Loucy (cell line): ENCODE measurements around the gene KLHL12.

Experiments
- H2AFZ ChIP-seq: fragments of 200-600 bp; sonication (generic); 2 replicates; pipeline ENCODE4 v1.6.0; 2016; ENCODE audit warnings: antibody characterized with exemption, mild to moderate bottlenecking, low read length, moderate library complexity
- H3F3A ChIP-seq: fragments of 200-600 bp; 2 replicates; pipeline ENCODE4 v1.6.0; 2016; ENCODE audit warnings: antibody characterized with exemption, low read depth, mild to moderate bottlenecking
- H3K27me3 ChIP-seq: fragments of 200-600 bp; sonication (generic); 2 replicates; pipeline ENCODE4 v1.6.1; 2014; ENCODE audit warnings: low read length, mild to moderate bottlenecking; ENCODE audit not compliant: insufficient read depth, poor library complexity, severe bottlenecking
- H3K36me3 ChIP-seq: fragments of 200-600 bp; sonication (generic); 2 replicates; pipeline ENCODE4 v1.6.1; 2016; ENCODE audit warnings: low read length; ENCODE audit not compliant: insufficient read depth
- H3K4me1 ChIP-seq: fragments of 200-600 bp; sonication (generic); 2 replicates; pipeline ENCODE4 v1.5.1; 2014; ENCODE audit warnings: low read length, mild to moderate bottlenecking; ENCODE audit not compliant: insufficient read depth, poor library complexity, severe bottlenecking
- H3K4me2 ChIP-seq: fragments of 200-600 bp; sonication (generic); 2 replicates; pipeline ENCODE4 v1.6.0; 2014; ENCODE audit warnings: antibody characterized with exemption, low read length, low read depth, mild to moderate bottlenecking; ENCODE audit not compliant: poor library complexity, severe bottlenecking
- H3K4me3 ChIP-seq: fragments of 200-600 bp; sonication (generic); 2 replicates; pipeline ENCODE4 v1.5.1; 2014; ENCODE audit warnings: low read length, mild to moderate bottlenecking, mixed read lengths; ENCODE audit not compliant: poor library complexity, severe bottlenecking
- H3K79me2 ChIP-seq: fragments of 200-600 bp; sonication (generic); 2 replicates; pipeline ENCODE4 v1.6.1; 2014; ENCODE audit warnings: low read length; ENCODE audit not compliant: insufficient read depth
- H3K9ac ChIP-seq: fragments of 200-600 bp; sonication (generic); 2 replicates; pipeline ENCODE4 v1.6.0; 2014; ENCODE audit warnings: mild to moderate bottlenecking, low read depth, low read length, moderate library complexity; ENCODE audit not compliant: poor library complexity, severe bottlenecking
- H3K9me2 ChIP-seq: fragments of 200-600 bp; sonication (generic); replicated peaks from 2 replicates; pipeline ENCODE4 v1.6.1; 2016; ENCODE audit warnings: low read depth, low read length, mixed read lengths
- H3K9me3 ChIP-seq: fragments of 200-600 bp; sonication (generic); 2 replicates; pipeline ENCODE4 v1.6.1; 2014; ENCODE audit warnings: mild to moderate bottlenecking, antibody characterized with exemption, low read length, low read depth; ENCODE audit not compliant: insufficient read depth
- H4K20me1 ChIP-seq: fragments of 200-600 bp; sonication (generic); 2 replicates; pipeline ENCODE4 v1.6.0; 2014; ENCODE audit warnings: antibody characterized with exemption, low read length, mild to moderate bottlenecking; ENCODE audit not compliant: insufficient read depth, poor library complexity, severe bottlenecking
- EZH2phosphoT487 ChIP-seq: fragments of 200-600 bp; IDR thresholded peaks from 2 replicates; pipeline ENCODE4 v1.6.1; 2018; ENCODE audit warnings: antibody characterized with exemption, mild to moderate bottlenecking, moderate library complexity, borderline replicate concordance
- TF ChIP-seq, protein P1 (sequence below): fragments of 200-600 bp; sonication (generic); conservative IDR thresholded peaks from 2 replicates; pipeline ENCODE4 v1.5.1; 2014; ENCODE audit warnings: mild to moderate bottlenecking, antibody characterized with exemption, low read length

The KLHL12 gene

DNA sequence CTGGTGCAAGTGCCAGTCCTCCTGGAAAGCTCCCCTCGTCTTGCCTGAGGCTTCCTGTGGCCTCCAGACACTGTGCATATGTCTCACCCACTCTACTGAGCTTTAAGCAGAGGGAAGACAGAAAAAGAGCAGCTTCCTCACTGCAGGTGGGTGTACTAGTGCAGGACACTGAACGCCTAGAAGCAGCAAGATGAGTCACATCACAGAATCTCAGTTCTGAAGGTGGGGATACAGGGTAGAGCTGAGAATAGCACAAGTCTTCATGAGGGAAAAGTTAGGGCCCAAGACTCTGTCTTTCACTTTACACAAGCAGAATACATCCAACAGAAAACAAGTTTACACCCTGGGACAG is 78.9 kb downstream of the KLHL12 start:
- Histone ChIP-seq H3K4me3 (no peak overlapping the region), H2AFZ (no peak overlapping the region), H3K4me1 (peaks cover 8% of the 10 kb centered on the region), H3K4me2 (no peak overlapping the region), H3K27me3 (no peaks in the 10 kb centered on the region), H3K9me2 (no peaks in the 10 kb centered on the region), H3K36me3 (no peaks in the 10 kb centered on the region), H3F3A (no peaks in the 10 kb centered on the region), H4K20me1 (no peaks in the 10 kb centered on the region), H3K9me3 (no peaks in the 10 kb centered on the region), H3K79me2 (no peaks in the 10 kb centered on the region), H3K9ac (no peak overlapping the region)
- TF ChIP-seq EZH2phosphoT487, result no peak
- TF ChIP-seq, protein P1, sequence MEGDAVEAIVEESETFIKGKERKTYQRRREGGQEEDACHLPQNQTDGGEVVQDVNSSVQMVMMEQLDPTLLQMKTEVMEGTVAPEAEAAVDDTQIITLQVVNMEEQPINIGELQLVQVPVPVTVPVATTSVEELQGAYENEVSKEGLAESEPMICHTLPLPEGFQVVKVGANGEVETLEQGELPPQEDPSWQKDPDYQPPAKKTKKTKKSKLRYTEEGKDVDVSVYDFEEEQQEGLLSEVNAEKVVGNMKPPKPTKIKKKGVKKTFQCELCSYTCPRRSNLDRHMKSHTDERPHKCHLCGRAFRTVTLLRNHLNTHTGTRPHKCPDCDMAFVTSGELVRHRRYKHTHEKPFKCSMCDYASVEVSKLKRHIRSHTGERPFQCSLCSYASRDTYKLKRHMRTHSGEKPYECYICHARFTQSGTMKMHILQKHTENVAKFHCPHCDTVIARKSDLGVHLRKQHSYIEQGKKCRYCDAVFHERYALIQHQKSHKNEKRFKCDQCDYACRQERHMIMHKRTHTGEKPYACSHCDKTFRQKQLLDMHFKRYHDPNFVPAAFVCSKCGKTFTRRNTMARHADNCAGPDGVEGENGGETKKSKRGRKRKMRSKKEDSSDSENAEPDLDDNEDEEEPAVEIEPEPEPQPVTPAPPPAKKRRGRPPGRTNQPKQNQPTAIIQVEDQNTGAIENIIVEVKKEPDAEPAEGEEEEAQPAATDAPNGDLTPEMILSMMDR, result no peak

DNA sequence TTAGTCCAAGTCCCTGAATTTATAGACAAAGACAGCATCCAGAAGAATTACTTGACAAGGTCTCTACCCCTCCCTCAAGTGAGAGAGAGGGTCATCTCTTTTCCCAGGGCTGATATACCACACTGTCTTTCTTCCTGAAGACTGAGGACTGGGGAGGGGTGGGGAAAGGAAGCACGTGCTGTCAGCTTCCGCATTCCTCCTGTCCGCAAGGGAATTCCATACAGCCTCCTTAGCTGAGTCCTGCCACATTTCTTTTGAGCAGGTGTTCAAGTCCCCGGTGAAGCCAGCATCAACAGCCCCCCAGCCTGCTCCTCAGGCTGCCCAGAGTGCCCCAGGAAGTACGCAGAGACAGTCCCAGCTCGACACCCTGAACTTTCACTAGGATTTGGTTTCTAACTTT is 82.1 kb downstream of the KLHL12 start:
- no peak overlapping the region for H2AFZ ChIP-seq
- H3K9me3 ChIP-seq, result no peaks in the 10 kb centered on the region
- no peaks in the 10 kb centered on the region for H3K27me3 ChIP-seq
- H3K9me2 ChIP-seq, result no peaks in the 10 kb centered on the region
- no peak overlapping the region for H3K4me3 ChIP-seq
- H3K36me3 ChIP-seq, result no peaks in the 10 kb centered on the region
- H3K79me2 ChIP-seq, result no peaks in the 10 kb centered on the region
- H3F3A ChIP-seq, result no peaks in the 10 kb centered on the region
- H3K9ac ChIP-seq, result no peak overlapping the region
- TF ChIP-seq EZH2phosphoT487, result no peak
- TF ChIP-seq, protein P1, result no peak
- H3K4me1 ChIP-seq, result no peaks in the 10 kb centered on the region
- no peak overlapping the region for H3K4me2 ChIP-seq
- H4K20me1 ChIP-seq, result no peaks in the 10 kb centered on the region

DNA sequence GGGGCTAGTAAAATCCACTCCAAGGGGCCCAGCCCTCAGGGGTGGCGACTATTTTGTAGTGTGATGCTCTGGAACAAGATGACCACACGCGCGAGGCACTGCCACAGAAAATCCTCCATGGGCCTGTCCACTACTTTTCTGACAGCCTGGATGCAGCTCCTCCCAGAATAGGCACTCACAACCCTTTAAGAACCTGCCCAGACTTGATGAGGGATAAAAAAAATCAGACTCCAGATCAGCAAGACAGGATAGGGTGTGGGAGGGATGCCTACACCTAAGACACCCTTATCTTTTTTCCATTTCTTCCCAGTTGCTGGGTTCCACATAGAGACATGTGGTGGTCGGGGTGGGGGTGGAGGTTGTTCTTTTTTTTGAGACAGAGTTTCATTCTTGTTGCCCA is 82.8 kb downstream of the KLHL12 start:
- no peak for TF ChIP-seq EZH2phosphoT487
- TF ChIP-seq, protein P1, result no peak
- Histone ChIP-seq H3K9me3 (no peaks in the 10 kb centered on the region), H2AFZ (no peak overlapping the region)

More for the DNA sequence above, 82.8 kb downstream of the KLHL12 start:
- Histone ChIP-seq H3K4me3 (no peak overlapping the region), H3K36me3 (no peaks in the 10 kb centered on the region), H3K27me3 (no peaks in the 10 kb centered on the region), H4K20me1 (no peaks in the 10 kb centered on the region), H3F3A (no peaks in the 10 kb centered on the region), H3K79me2 (no peaks in the 10 kb centered on the region), H3K9ac (no peak overlapping the region), H3K4me1 (no peaks in the 10 kb centered on the region), H3K9me2 (no peaks in the 10 kb centered on the region), H3K4me2 (no peak overlapping the region)
